ENCODE measurements around the gene IAH1. TPM values are rescaled to one million over a fixed set of nuclear protein-coding genes. Genes with fewer than 3 reads are reported as not detected.

The IAH1 gene
- total RNA-seq, 1 donor: 66.9 TPM

DNA sequence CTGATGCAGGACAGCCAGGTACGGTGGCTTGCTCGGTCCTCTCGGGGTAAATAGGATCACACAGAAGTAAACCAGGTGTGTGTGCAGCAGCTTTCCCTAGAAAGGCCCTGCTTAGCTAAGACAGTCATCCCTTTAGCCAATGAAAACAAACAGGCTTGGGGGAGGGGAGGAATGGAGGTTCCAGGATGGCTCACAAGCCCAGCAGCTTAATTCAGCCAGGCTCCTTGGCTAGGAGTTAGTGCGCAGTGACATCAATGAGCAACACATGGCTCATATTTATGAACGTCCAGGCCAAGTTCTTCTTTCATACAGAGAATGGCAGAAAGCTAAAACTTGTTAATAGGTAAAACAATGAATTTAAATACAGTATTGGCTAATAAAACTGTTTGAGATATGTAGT, 10.2 kb downstream of the IAH1 start:
- no peak for TF ChIP-seq CTCF (IDR thresholded peaks at IDR 0.05; ENCODE audit: insufficient read depth, low read depth, low read length)
- H3K4me3 ChIP-seq (ENCODE audit: low read depth, low read length): no peak overlapping the region
- no peak for DNase-seq (ENCODE audit: low read depth)

GRCh38 chr2:9488583-9489547, 14.5 kb downstream of the IAH1 start:
- TF ChIP-seq CTCF (IDR thresholded peaks at IDR 0.05; ENCODE audit: insufficient read depth, low read depth, low read length): no peak
- DNase-seq (ENCODE audit: low read depth): no peak
- H3K4me3 ChIP-seq (ENCODE audit: low read depth, low read length): no peak overlapping the region

DNA sequence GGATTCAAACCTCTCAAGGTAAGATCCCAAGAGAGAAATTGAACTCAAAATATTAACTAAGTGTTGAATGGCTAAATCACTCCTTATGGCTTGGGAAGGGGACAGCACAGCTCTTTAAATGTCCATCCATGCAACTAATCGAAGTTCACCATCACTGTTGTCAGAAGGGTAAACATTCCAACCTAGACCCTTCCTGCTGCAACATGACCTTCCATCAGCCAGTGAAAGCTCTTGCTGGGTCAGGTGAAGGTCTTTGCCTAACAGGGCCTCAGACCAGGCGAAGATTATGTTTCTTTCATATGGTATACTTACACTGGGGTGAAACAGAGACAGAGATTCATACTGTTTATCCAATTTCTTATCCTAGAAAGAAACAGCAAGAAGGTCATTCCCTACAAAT, 16.4 kb downstream of the IAH1 start:
- H3K4me3 ChIP-seq (ENCODE audit: low read depth, low read length): no peak overlapping the region
- no peak for DNase-seq (ENCODE audit: low read depth)
- TF ChIP-seq CTCF (IDR thresholded peaks at IDR 0.05; ENCODE audit: insufficient read depth, low read depth, low read length): no peak

- no peak for DNase-seq (ENCODE audit: low read depth)
- no peak for TF ChIP-seq CTCF (IDR thresholded peaks at IDR 0.05; ENCODE audit: insufficient read depth, low read depth, low read length)
- H3K4me3 ChIP-seq (ENCODE audit: low read depth, low read length): no peak overlapping the region
Measured at GRCh38 chr2:9492927-9493326, 18.6 kb downstream of the IAH1 start.

- no peak for TF ChIP-seq CTCF (IDR thresholded peaks at IDR 0.05; ENCODE audit: insufficient read depth, low read depth, low read length)
- DNase-seq (ENCODE audit: low read depth): no peak
Measured at GRCh38 chr2:9493478-9493877, 19.1 kb downstream of the IAH1 start.

GRCh38 chr2:9494081-9494480, 19.7 kb downstream of the IAH1 start:
- DNase-seq (ENCODE audit: low read depth): no peak
- TF ChIP-seq CTCF (IDR thresholded peaks at IDR 0.05; ENCODE audit: insufficient read depth, low read depth, low read length): no peak
- no peak overlapping the region for H3K4me3 ChIP-seq (ENCODE audit: low read depth, low read length)

More at GRCh38 chr2:9493478-9493877, 19.1 kb downstream of the IAH1 start:
- H3K4me3 ChIP-seq (ENCODE audit: low read depth, low read length): no peak overlapping the region
